ENCODE measurements around the gene FAM222B. TPM values are rescaled to one million over a fixed set of nuclear protein-coding genes. Genes with fewer than 3 reads are reported as not detected.
"Not testable (repeated sequence)": the region's sequence is repeated elsewhere in the genome, so short reads cannot be mapped to it uniquely, and the experiment has no call there.

FAM222B gene
- total RNA-seq, 1 experiment from 2014 or later: 0.46 TPM

- H3K27me3 ChIP-seq, DNase-seq, H3K4me3 ChIP-seq, H3K9me3 ChIP-seq: not testable (repeated sequence)
- H3K36me3 ChIP-seq: peaks cover 26% of the 10 kb centered on the region
Observed at GRCh38 chr17:28877150-28877711, 34.6 kb upstream of the FAM222B start.

GRCh38 chr17:28875848-28876550 is 33.4 kb upstream of the FAM222B start:
- no peaks in the 10 kb centered on the region for H3K9me3 ChIP-seq
- no peak for DNase-seq
- H3K4me3 ChIP-seq: no peak overlapping the region
- H3K27me3 ChIP-seq: no peaks in the 10 kb centered on the region
- peaks cover 16% of the 10 kb centered on the region for H3K36me3 ChIP-seq

GRCh38 chr17:28874750-28875149 is 32.2 kb upstream of the FAM222B start:
- H3K4me3 ChIP-seq: no peak overlapping the region
- H3K9me3 ChIP-seq: no peaks in the 10 kb centered on the region
- peaks cover 5% of the 10 kb centered on the region; the same call in 1 of the 2 replicates for H3K36me3 ChIP-seq
- DNase-seq: no peak
- no peaks in the 10 kb centered on the region for H3K27me3 ChIP-seq

GRCh38 chr17:28873839-28874238 is 31.2 kb upstream of the FAM222B start:
- DNase-seq: no peak
- H3K9me3 ChIP-seq: no peaks in the 10 kb centered on the region
- H3K27me3 ChIP-seq: no peaks in the 10 kb centered on the region
- no peak overlapping the region for H3K4me3 ChIP-seq
- peaks cover 5% of the 10 kb centered on the region; the same call in 1 of the 2 replicates for H3K36me3 ChIP-seq

- no peaks in the 10 kb centered on the region for H3K27me3 ChIP-seq
- no peaks in the 10 kb centered on the region for H3K9me3 ChIP-seq
- no peak for DNase-seq
- no peaks in the 10 kb centered on the region for H3K36me3 ChIP-seq
- no peak overlapping the region for H3K4me3 ChIP-seq
Observed at GRCh38 chr17:28871056-28871579, 28.5 kb upstream of the FAM222B start.

GRCh38 chr17:28867276-28867675 is 24.7 kb upstream of the FAM222B start:
- no peaks in the 10 kb centered on the region for H3K27me3 ChIP-seq
- H3K9me3 ChIP-seq: no peaks in the 10 kb centered on the region
- DNase-seq: no peak
- no peak overlapping the region for H3K4me3 ChIP-seq
- H3K36me3 ChIP-seq: no peaks in the 10 kb centered on the region

GRCh38 chr17:28865946-28866752 is 23.6 kb upstream of the FAM222B start:
- Histone ChIP-seq H3K4me3 (no peak overlapping the region), H3K27me3 (no peaks in the 10 kb centered on the region), H3K9me3 (no peaks in the 10 kb centered on the region), H3K36me3 (peaks cover 2% of the 10 kb centered on the region; the same call in 1 of the 2 replicates)
- no peak for DNase-seq

GRCh38 chr17:28864991-28865849 is 22.6 kb upstream of the FAM222B start:
- DNase-seq: no peak
- H3K36me3 ChIP-seq: peaks cover 8% of the 10 kb centered on the region
- no peaks in the 10 kb centered on the region for H3K27me3 ChIP-seq
- H3K4me3 ChIP-seq: no peak overlapping the region
- H3K9me3 ChIP-seq: no peaks in the 10 kb centered on the region

GRCh38 chr17:28863953-28864352 is 21.4 kb upstream of the FAM222B start:
- Histone ChIP-seq H3K9me3 (no peaks in the 10 kb centered on the region), H3K27me3 (no peaks in the 10 kb centered on the region), H3K36me3 (peaks cover 12% of the 10 kb centered on the region), H3K4me3 (no peak overlapping the region)
- DNase-seq: no peak

GRCh38 chr17:28862561-28862960 is 20.0 kb upstream of the FAM222B start:
- DNase-seq: no peak
- Histone ChIP-seq H3K27me3 (no peaks in the 10 kb centered on the region), H3K9me3 (no peaks in the 10 kb centered on the region), H3K36me3 (peaks cover 26% of the 10 kb centered on the region), H3K4me3 (no peak overlapping the region)

- no peak for DNase-seq
- peaks cover 32% of the 10 kb centered on the region for H3K36me3 ChIP-seq
Observed at GRCh38 chr17:28861393-28862203, 19.0 kb upstream of the FAM222B start.

GRCh38 chr17:28860363-28860808 is 17.8 kb upstream of the FAM222B start:
- no peak for DNase-seq
- peaks cover 39% of the 10 kb centered on the region for H3K36me3 ChIP-seq
- H3K4me3 ChIP-seq: no peak overlapping the region
- H3K9me3 ChIP-seq: no peaks in the 10 kb centered on the region
- no peaks in the 10 kb centered on the region for H3K27me3 ChIP-seq

More at GRCh38 chr17:28861393-28862203, 19.0 kb upstream of the FAM222B start:
- Histone ChIP-seq H3K27me3 (no peaks in the 10 kb centered on the region), H3K4me3 (no peak overlapping the region), H3K9me3 (no peaks in the 10 kb centered on the region)

- no peak for DNase-seq
- no peaks in the 10 kb centered on the region for H3K27me3 ChIP-seq
Observed at GRCh38 chr17:28858801-28859355, 16.3 kb upstream of the FAM222B start.

GRCh38 chr17:28857905-28858800 is 15.6 kb upstream of the FAM222B start:
- no peaks in the 10 kb centered on the region for H3K27me3 ChIP-seq
- H3K9me3 ChIP-seq: peaks cover 6% of the 10 kb centered on the region; the same call in 1 of the 2 replicates
- peaks cover 39% of the 10 kb centered on the region for H3K36me3 ChIP-seq
- no peak overlapping the region for H3K4me3 ChIP-seq
- no peak for DNase-seq

More at GRCh38 chr17:28858801-28859355, 16.3 kb upstream of the FAM222B start:
- H3K9me3 ChIP-seq: peaks cover 2% of the 10 kb centered on the region; the same call in 1 of the 2 replicates
- H3K4me3 ChIP-seq: no peak overlapping the region
- H3K36me3 ChIP-seq: peaks cover 39% of the 10 kb centered on the region
